ENCODE measurements around the gene CAMTA1.
"Not testable (repeated sequence)": the region's sequence is repeated elsewhere in the genome, so short reads cannot be mapped to it uniquely, and the experiment has no call there.

Gene CAMTA1

DNA sequence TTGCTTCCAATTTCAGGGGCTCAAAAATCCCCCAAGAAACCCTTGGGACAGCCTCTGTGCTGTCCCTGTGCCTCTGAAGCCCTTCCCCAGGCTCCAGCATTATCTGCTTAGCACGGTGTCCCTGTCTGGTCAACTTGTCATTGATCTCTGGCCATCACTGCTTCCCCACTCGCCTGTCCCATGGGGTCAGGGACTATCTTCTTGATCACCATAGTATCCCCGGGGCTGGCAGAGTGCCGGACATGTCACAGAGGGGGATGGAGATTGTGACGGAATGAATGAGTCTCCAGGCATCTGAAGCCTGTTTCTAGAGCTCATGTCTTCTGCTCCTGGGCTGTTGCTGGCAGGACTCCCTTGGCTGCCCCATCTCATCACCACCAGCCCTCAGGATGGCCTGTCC is 886.4 kb downstream of the CAMTA1 start:
- no peak for DNase-seq (ENCODE audit: low read depth, low spot score)

DNA sequence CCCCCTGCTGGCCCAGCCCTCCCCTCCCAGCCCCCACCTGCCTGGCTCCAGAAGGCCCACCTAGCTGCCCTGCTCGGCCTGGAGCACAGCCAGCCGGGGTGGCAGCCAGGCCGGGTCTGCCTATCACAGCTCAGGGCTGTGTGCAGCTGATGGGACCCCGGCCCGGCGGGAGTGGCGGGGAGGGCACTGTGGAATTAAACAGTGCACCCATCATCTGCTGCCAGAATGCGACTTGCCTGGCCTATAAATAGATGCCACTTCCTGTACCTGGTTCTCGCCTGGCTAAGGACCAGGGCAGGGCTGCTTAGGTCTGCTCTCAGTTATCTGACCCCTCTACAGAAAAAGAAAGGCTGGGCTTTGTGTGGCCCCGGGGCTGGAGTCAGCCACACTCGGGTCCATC is 887.6 kb downstream of the CAMTA1 start:
- DNase-seq (ENCODE audit: low read depth, low spot score): no peak

DNA sequence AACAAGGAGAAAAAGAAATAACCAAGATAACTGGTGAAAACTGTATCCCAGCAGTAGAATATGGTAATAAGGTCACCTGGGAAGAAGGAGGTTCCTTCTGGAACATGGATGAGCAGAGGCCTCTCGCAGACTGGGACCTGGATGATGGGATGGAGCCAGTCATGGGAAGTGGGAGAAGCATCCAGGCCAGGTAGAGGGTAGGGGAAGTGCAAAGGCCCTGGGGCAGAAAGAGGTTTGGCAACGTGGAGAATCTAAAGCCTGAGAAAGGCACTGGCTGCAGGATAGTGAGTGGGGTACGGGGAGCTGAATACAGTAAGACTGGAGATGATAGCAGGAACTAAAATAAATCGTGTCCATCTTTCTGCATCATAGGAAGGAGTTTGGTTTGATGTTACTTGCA is 889.7 kb downstream of the CAMTA1 start:
- no peak for DNase-seq (ENCODE audit: low read depth, low spot score)

DNA sequence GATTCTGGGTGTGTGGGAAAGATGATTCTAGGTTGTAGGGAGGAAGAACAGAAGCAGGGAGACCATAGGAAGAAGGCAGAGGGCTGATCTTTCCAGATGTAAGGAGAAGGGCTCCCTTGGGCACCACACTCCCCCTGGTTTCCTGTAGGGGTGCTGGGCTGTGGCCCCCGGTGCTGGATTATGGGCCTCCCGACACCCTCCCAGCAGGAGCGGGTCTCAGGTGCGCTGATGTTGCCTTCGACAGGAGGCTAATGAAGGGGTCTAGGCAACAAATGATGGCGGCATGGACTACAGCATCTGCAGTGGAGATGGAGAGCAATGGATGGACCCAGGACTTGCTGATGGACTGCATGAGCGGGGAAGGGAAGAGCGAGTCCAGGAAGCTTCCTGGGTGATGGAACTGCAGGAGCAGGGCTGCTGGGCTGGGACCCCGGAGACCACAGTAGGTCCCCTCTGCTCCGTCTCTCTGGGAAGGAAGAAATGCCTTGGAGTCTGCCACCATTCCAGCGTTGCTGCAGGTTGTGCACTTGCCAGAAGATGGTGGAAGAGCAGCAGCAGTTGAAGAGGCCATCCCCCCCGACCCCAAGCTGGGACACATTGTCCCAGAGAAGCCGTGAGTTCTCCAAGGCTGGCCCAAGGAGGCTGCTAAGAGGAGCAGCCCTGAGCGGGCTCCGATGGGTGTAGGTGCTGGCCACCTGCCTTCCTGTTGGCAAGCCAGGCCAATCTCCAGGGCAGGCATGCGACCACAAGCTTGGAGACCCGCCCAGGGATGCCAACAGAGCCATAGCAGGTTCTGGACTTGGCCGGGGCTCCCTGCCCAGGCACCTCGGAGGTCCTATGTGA is 890.4 kb downstream of the CAMTA1 start:
- no peak for DNase-seq (ENCODE audit: low read depth, low spot score)

DNA sequence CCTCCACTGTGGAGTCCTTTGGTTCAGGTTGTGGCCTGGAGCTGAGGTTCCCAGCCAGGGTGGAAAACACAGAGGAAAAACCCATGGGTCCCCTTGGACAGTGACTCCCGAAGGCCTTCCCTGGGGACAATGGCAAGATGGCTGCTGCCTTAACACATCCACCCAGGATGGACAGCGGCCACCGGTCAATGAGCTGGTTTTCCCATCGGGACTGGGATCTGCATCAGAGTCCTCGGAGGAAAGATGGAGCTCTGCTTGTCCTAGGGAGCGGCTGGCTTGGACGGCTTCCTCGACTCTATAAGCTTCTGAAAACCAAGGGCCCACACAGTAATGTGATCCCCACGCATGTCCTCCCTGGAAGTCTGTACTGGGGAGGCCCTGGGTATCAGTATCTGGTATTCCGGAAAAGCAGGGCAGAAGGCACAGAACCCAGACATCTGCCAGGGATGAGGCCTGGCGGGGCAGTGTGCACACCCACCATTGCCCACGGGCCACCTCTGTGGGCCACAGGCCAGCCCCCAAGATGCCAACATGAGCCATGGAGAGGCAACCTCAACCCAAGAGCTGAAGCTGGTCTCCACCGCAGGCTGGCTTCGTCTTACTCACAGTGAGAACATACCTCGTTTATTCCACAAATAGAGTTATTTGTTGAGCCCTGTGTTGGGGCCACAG is 891.2 kb downstream of the CAMTA1 start:
- no peak for DNase-seq (ENCODE audit: low read depth, low spot score)

DNA sequence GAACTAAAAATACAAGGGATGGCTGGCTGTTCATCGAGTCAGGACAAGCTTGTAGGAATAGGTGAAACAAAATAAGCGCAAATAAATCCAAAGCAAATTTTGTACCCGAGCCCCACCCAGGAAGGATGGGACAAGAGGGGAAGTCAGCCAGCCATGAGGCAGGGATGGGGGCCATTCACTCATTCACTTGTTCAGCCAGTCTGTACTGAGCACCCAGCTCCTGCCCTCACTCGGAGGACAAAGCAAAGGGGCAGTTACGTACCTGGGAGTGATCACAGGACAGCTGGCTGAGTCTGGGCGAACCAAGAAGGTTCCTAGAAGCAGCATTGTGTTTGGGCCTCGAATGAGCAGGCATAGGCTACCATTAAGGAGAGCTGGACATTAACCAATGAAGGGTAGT is 891.9 kb downstream of the CAMTA1 start:
- DNase-seq (ENCODE audit: low read depth, low spot score): no peak

DNA sequence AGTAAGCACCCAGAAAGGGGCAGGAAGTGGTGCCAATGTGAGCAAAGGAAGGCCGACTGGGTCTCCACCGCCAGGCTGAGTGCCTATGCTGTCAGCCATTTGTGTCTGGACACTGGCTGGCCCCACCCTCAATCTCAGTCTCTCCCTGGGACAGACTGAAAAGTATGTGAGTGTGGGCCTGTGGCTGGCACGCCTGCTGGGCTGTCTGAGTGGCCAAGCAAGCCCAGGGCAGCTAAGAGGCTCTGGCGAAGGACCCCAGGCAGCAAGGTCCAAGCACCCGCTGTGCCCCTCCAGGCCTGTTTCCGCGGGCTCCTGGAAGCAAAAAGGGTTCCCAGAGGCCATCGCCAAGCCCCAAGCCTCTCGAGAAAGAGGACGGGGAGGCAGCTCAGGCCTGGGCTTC is 892.6 kb downstream of the CAMTA1 start:
- DNase-seq (ENCODE audit: low read depth, low spot score): no peak

DNA sequence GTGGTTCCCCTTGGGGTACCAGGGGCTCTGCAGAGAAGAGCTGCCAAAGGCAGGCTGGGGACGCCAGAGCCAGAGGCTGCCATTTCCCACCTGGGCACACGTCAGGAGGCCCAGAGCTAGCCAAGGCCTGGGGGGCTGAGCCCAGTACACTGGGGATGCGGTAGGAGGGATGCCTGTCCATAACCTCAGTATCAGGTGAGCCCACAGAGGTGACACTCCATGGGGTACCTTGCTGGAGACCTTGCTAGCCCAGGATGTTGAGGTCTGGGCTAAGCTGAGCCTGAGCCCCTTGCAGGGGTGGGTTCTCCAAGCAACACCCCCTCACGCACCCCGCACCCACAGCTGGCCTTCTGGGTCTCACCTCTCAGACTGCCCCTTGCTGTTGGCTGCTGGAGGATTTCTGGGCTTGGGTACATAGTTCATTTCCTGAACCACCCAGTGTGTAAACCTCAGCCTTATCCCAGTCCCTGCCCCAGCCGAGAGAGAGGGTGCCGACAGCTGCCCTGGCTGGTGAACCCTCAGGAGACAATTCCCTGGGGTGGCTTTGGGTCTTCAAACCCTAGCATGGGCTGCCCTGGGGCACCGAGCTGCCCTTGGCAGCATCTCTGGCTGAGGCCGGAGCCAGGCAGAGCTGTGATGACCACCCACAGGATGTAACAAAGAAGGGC is 893.4 kb downstream of the CAMTA1 start:
- no peak for DNase-seq (ENCODE audit: low read depth, low spot score)

DNA sequence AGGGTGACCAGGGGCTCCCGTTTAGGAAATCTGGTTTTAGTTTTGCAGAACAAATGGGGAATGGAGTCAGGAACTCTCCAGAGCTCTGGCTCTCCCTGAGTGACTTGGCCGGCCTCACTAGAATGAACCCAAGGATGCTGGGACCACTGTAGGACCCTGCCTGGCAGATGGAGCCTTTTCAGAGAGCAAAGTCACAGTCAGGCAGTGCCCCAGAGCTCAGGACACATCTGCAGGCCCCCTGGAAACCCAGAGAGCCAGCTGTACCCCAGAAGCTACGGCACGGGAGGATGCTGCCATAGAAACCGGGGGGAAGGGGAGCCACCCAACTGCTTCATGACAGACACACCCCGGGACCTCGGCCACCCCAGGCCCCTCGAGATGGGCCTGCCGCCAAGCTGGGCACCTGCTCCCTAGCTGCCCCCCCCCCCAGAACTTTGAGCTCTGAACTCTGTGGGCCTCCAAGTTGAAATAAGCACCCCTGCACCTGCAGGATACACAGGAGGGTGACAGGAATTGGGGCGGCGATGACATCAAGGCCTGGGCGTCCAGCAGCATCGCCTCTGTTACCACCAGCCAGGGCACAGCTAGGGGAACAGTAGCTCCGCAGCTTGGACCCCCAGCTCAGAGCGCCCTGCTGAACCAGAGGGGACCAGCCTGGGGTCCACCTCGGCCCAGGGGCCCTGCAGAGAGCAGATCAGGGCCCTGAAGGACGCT is 894.1 kb downstream of the CAMTA1 start:
- no peak for DNase-seq (ENCODE audit: low read depth, low spot score)

DNA sequence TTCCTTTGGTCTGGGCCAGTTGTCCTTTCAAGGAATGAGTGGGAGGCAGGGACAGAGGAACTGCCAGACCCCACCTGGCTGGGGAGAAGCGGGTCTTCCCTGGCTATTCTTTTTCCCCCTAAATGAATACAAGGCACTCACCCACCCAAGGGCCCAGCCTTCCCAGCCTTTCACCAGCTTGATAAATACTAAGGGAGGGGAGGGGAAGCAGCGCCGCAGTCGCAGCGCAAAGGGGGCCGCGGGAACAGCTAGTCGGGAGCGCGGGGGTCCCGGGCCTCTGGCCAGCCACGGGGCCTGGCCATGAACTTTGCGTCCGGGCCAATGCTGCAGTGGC is 894.6 kb downstream of the CAMTA1 start:
- no peak for DNase-seq (ENCODE audit: low read depth, low spot score)

DNA sequence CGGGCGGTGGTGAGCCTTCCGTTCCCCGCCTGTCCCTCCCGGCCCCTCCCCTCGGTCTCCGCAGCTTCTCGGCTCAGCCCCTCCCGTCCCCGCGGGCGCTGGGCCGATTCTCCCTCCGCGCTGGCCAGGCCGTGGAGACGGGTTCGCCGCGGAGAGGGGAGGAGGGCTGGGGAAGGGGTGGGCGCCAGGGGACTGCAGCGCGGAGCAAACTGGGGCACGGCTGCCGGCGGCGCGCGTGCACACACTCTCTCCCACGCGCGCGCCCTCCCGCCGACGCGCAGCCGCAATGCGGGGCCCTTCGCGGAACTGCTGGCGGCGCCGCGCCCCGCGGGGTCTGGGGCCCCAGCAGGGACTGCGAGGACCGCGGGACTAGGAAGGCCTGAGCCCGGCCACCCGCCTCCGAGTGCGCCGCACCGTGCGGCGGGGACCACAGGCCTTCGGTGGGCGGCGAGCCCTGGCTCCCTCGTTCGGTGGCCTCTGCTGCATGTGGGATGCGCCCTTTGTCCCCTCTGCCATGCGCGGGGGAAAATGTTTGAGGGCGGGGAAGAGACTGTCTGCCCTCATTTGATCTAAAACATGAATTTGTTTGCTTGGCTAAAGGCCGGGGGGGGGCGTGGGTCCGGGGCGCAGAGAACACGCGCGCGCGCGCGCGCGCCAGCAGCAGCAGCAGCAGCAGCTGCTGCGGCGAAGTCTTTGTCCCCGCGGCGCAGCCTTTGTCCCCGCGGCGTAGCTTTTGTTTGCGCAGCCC is 895.1 kb downstream of the CAMTA1 start:
- DNase-seq (ENCODE audit: low read depth, low spot score): peak; percentile 40

DNA sequence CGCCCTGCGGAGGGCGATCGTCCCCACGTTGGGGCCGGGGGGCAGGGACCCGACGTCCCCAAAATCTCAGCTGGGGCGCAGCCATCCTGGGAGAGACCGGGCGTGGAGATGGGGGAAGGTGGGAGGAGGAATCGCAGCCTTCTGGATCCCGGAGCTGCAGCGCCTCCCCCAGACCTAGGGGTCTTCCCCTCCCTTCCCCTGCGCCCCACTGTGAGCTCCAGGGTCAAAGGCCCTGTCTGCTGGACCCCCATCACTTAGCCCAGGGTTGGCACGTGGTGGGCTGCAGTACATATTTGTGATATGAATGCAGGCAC is 895.7 kb downstream of the CAMTA1 start:
- no peak for DNase-seq (ENCODE audit: low read depth, low spot score)

DNA sequence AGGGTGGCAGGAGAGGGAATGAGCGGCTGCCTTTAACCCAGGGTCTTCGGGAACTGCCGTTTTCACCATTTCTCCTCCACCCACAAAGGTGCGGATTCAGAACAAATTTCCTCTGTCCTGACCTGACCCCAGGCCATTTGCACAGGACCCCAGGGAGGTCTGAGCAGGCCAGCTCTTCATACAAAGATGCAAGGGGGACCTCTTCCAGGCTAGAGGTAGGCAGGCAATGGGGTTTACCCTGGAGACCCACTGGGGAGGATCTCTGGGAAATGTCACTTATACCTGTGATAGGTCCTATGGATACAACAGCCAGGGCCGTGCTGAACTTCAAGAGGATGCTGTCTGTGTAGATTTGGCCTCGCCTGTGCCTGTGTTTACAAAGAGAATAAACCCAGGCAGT is 896.1 kb downstream of the CAMTA1 start:
- no peak for DNase-seq (ENCODE audit: low read depth, low spot score)

DNA sequence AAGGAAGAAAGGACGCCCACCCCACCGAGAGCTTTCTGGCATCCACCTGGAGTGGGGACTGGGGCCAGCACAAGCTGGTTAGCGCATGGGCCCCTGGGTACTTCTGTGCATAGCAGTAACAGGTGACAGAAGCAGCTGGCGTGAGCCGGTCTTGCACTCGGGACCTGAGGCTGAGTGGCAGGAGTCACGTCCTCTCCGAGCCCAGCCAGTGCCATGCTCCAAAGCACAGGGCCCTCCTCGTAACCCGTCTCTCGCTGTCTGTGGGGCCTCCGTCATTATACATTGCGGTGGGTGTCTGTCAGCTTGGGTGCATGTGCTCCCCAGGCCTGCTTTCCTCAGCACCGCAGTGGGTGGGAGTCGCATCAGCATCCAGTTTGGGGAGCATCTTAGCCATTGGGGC is 898.3 kb downstream of the CAMTA1 start:
- no peak for DNase-seq (ENCODE audit: low read depth, low spot score)

DNA sequence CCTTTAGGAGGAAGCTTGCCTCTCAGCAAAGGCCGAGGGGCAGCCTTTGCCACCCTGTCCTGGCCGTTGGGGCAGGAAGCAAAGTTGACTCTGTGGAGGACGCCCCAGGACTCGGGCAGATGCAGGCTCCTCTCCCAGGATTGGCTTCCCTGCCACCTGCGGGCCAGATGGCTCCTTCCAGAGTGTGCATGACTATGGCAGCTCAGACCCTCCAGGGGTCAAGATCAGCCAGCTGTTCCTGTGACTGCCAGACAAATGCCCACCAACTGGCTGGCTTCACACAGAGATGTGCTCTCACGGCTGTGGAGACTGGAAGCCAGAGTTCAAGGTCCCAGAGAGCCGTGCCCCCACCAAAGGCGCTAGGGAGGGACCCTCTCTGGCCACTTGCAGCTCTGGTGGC is 898.9 kb downstream of the CAMTA1 start:
- no peak for DNase-seq (ENCODE audit: low read depth, low spot score)

DNA sequence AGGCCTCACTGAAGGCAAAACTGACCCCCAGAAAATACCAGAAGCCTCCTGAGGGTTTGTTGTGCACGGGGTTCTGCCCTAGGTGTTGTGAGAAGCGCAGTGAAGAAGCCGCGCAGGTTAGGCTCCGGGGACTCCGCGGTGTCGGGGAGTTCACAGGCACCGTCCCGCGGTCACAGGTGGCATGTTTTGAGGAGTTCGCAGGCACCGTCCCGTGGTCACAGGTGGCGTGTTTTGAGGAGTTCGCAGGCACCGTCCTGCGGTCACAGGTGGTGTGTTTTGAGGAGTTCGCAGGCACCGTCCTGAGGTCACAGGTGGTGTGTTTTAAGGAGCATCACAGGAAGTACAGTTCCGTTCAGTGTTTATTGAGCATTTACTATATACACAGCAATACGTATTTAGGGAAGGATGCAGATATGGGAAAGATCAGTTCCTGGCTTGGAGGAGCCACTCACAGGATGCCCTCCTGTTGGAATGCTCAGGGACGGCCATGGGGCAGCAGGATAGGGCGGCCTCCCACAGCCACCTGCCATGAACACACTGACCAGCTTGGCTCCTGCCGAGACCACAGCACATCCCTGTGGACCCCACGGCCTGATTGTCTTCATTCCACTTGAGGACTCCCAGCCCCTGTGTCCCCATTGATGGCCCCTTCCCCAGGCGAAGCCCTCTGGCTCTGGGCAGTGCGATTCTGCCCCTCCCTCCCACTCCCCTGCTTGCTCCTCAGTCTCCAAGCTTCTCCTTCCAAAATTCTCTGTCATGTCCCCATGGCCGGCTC is 899.8 kb downstream of the CAMTA1 start:
- DNase-seq (ENCODE audit: low read depth, low spot score): no peak

DNA sequence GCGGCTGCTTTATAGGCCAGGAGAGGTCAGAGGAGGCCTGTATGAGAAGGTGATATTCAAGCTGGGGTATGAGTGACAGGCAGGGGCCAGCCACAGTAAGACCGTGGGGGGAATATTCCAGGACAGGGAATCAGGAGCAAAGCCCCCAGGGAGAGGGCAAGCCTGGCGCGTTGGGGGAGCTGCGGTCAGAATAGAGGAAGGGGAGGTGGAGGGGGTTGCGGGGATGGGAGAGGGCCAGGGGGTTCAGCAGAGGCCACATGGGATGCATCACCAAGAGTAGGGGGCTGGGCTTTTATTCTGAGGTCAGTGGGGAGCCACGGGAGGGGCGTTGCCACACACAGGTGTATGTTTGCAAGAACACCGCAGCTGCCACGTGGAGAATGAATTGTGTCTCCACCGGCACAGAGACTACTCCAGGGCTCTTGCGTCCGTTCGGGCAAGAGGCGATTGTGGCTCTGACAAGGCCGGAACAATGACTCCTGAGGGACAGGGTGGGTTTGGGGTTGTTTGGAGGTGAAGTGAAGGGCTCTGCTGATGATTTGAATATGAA is 901.1 kb downstream of the CAMTA1 start:
- DNase-seq (ENCODE audit: low read depth, low spot score): no peak

DNA sequence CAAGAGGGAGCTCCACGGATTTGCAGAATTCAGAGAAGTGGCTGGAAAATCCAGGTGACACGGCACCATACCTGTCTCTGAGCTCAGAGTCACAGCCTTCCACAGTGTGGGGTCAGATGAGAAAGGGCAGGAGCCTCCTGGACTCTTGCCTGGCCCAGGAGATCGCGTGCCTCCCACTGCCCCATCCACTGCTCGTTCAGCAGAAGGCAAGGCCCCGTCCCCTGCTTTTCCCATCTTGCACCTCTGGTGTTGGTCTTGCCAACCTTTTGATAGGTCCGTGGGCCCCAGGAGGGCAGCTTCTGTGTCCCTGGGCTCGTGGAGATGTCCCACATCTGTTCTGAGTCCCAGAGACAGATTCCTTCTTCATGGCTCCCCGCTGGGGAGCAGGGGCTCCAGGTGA is 902.2 kb downstream of the CAMTA1 start:
- no peak for DNase-seq (ENCODE audit: low read depth, low spot score)

DNA sequence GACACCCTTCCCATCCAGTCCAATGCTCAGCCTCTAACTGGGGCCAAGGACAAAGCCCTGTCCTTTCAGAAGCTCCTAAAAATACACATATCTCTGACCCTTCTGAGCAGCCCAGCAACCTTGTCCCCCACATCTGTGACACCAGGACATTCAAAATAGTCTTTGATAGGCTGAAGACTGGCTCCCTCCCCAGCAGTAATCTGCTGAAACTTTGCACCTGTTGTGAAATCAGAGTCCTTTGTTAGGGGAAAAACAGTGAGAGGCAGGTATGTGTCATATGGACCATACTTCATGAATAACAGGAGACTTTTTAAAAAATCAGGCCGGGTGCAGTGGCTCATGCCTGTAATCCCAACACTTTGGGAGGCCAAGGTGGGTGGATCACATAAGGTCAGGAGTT is 903.4 kb downstream of the CAMTA1 start:
- DNase-seq (ENCODE audit: low read depth, low spot score): no peak

DNA sequence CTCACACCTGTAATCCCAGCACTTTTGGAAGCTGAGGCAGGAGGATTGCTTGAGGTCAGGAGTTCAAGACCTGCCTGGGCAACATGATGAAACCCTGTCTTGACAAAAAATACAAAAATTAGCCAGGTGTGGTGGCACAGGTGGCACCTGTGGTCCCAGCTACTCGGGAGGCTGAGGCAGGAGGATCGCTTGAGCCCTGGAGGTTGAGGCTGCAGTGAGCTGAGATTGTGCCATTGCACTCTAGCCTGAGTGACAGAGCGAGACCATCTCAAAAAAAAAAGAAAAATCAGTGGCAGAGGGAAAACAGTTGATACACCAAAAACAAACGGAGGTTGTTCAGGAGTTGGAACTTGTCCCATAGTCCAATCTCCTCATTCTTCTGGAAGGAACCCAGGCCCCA is 904.1 kb downstream of the CAMTA1 start:
- not testable (repeated sequence) for DNase-seq (ENCODE audit: low read depth, low spot score)

DNA sequence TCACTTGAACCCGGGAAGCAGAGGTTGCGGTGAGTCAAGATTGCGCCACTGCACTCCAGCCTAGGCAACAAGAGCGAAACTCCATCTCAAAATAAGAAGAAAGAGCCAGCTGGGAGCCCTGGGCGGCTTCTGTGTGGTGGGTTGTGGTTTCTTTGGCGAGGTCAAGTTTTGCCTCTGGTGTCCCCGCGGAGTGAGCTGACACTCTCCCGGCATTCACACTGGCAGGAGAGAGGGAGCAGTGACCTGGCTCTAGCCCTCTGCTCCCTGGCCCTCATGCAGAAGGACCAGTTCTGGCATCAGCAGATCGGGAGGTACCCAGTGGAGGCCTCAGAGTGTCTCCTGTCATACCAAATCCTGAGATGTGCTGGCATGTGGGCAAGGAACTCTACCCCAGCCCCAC is 904.8 kb downstream of the CAMTA1 start:
- DNase-seq (ENCODE audit: low read depth, low spot score): no peak
